Right lobe of liver (tissue), 6 donors: ENCODE data around the gene KCNMA1. TPM values are rescaled to one million over a fixed set of nuclear protein-coding genes. Genes with fewer than 3 reads are reported as not detected.

ENCODE experiments used
- ATAC-seq, 4 donors: fragments of 200-7000 bp; cut with Tn5 transposase; one replicate each; pipeline ENCODE4 v1.9.1; 2020; ENCODE audit warnings: mild to moderate bottlenecking in 4 of 4, moderate library complexity in 4 of 4
- DNase-seq, 3 donors: peaks; one replicate each; pipeline ENCODE4 v3.0.0-alpha.2; 2020
- H3K27ac ChIP-seq, 3 donors: fragments of 200-600 bp; one replicate each; pipeline ENCODE4 v1.8.0; 2022
- H3K27me3 ChIP-seq, 2 donors: fragments of 200-600 bp; one replicate each; pipeline ENCODE4 v1.8.0; 2022
- H3K36me3 ChIP-seq, 4 donors: fragments of 200-600 bp; sonication (generic) in 1 of 4; one replicate each; pipeline versions ENCODE4 v1.5.1 to v1.8.0; 2017 to 2022; ENCODE audit warnings: control low read depth in 1 of 4
- H3K4me1 ChIP-seq, 4 donors: fragments of 200-600 bp; sonication (generic) in 1 of 4; one replicate each; pipeline versions ENCODE4 v1.5.1 to v1.8.0; 2017 to 2022; ENCODE audit warnings: control low read depth in 1 of 4
- H3K4me3 ChIP-seq, 3 donors: fragments of 200-600 bp; one replicate each; pipeline ENCODE4 v1.8.0; 2022
- H3K9me3 ChIP-seq, 4 donors: fragments of 200-600 bp; sonication (generic) in 1 of 4; one replicate each; pipeline versions ENCODE4 v1.5.1 to v1.8.0; 2017 to 2022; ENCODE audit warnings: control low read depth in 1 of 4
- POLR2A ChIP-seq: fragments of 450-650 bp; IDR thresholded peaks from one replicate; pipeline ENCODE4 v1.6.1; 2017; ENCODE audit warnings: antibody characterized with exemption, mild to moderate bottlenecking
- WGBS: methylation state at CpG from one replicate; pipeline ENCODE4 v1.1.6; 2018; ENCODE audit warnings: low coverage, low lambda C conversion rate; ENCODE audit not compliant: insufficient coverage; ENCODE audit errors: missing lambda C conversion rate; 5-methylcytosine and 5-hydroxymethylcytosine counted together
- intact Hi-C, 2 donors: fragments of 100-400 bp; cut with DNase I; formaldehyde crosslinking; loops; one replicate each; pipeline versions ENCODE4 v1.11.2 to v1.14.1; 2022
- total RNA-seq, 6 experiments: library from RNA; depleted of rRNA in 2 of 6; stranded (reverse); fragments of >200 nt in 2 of 6; fragmentation: NEBNext Ultra II Directional in 3 of 6; extraction: Animal tissue kit (Norgen Biotek cat#: 25700) in 3 of 6; gene quantifications; one replicate each; pipeline versions ENCODE4 v1.1.0 to v1.2.4, GENCODE V29; 2016 to 2023
- TF ChIP-seq, protein P1 (sequence below), 4 donors: fragments of 200-600 bp in 3 of 4; fragments of 450-650 bp in 1 of 4; IDR thresholded peaks; one replicate each; pipeline versions ENCODE4 v1.5.1 to v1.8.0; 2016 to 2022; ENCODE audit warnings: antibody characterized with exemption in 4 of 4, mild to moderate bottlenecking in 2 of 4
- donor health status: DM: no; HTN: yes; CAD: no.
- donor health status: DM: no; HTN: no; CAD: no.
- donor health status: DM: no; HTN: no; CAD: no.
- donor health status: DM: no; HTN: yes; CAD: no.
- donor health status: DM: no; HTN: yes; CAD: no.

The KCNMA1 gene
- total RNA-seq, 6 experiments from 2014 or later, result 5.7 to 48.0 (median 15.1) TPM

DNA sequence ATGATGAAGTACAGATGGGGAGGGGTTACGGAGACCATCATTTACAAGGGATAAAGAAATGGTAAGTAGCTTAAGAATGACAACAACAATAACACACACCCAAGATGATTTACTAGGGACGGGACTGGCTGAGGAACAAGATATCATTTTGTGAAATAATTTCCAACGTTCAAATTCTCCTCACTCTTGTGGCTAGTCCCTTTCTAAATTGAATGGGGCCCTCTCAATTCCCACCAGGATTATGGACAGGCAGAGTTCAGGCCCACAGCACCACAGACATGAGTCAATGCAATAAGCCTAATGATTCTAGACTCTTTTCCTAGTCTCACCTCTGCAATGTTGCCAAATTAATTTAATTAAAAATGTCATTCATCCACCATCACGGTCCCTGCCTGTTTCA lies 448.1 kb downstream of the KCNMA1 start:
- H3K36me3 ChIP-seq, result no peaks in the 10 kb centered on the region
- H3K4me3 ChIP-seq, result no peak overlapping the region
- no peaks in the 10 kb centered on the region for H3K27me3 ChIP-seq
- ATAC-seq (no peak), DNase-seq (no peak)
- TF ChIP-seq, protein P1, sequence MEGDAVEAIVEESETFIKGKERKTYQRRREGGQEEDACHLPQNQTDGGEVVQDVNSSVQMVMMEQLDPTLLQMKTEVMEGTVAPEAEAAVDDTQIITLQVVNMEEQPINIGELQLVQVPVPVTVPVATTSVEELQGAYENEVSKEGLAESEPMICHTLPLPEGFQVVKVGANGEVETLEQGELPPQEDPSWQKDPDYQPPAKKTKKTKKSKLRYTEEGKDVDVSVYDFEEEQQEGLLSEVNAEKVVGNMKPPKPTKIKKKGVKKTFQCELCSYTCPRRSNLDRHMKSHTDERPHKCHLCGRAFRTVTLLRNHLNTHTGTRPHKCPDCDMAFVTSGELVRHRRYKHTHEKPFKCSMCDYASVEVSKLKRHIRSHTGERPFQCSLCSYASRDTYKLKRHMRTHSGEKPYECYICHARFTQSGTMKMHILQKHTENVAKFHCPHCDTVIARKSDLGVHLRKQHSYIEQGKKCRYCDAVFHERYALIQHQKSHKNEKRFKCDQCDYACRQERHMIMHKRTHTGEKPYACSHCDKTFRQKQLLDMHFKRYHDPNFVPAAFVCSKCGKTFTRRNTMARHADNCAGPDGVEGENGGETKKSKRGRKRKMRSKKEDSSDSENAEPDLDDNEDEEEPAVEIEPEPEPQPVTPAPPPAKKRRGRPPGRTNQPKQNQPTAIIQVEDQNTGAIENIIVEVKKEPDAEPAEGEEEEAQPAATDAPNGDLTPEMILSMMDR (IDR thresholded peaks at IDR 0.05), result no peak
- TF ChIP-seq POLR2A, result no peak
- H3K9me3 ChIP-seq, result no peaks in the 10 kb centered on the region
- intact Hi-C loops, result no loop called here
- WGBS, result 81% methylated on average over 3 of the region's 4 CpGs
- no peak overlapping the region for H3K27ac ChIP-seq
- peaks cover 0 to 19% (median 3%) of the 10 kb centered on the region in 4 donors for H3K4me1 ChIP-seq

DNA sequence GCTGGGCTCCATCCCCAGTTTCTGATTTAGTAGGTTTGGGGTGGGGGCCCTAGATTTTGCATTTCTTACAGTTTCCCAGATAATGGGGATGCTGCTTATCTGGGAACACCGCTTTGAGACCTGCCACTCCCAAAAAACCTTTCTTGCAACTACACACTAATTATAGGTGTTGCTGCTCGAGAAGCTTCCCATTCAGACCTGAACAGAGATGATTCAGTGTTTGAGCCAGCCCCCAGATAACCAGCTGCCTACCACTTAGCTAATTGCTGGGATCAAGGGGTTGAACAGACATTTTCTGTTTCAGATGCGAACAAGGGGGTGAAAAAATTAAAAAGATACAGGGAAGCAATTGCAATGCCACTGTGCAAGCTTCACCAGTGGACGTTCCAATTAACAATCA lies 448.5 kb downstream of the KCNMA1 start:
- ATAC-seq (no peak), DNase-seq (no peak)
- Histone ChIP-seq H3K27ac (no peak overlapping the region), H3K27me3 (no peaks in the 10 kb centered on the region), H3K9me3 (no peaks in the 10 kb centered on the region), H3K4me3 (no peak overlapping the region), H3K4me1 (peaks cover 0 to 19% (median 3%) of the 10 kb centered on the region in 4 donors), H3K36me3 (no peaks in the 10 kb centered on the region)
- intact Hi-C loops, result no loop called here
- 94% methylated on average over 4 of the region's 4 CpGs for WGBS
- no peak for TF ChIP-seq POLR2A
- TF ChIP-seq, protein P1 (IDR thresholded peaks at IDR 0.05), result no peak

DNA sequence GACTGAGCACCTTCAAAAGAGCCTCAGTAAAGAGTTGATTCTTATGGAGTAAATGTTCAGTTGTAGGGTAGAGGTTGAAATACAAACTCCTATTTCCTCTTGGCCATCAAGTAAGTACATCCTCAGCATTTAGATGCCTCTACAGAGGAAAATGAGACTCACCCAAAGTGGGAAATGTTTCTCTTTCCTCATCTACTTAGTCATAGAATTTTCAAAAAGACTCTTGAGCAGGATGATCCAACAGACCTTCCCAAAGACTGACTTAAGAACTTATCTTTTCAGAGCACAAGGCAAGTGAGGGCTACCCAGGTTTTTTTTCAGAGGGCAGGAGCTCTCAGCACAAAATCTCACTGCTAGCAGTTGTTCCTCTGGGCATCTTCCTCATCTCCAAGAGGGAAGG lies 449.1 kb downstream of the KCNMA1 start:
- no peak overlapping the region for H3K27ac ChIP-seq
- DNase-seq, result no peak
- H3K9me3 ChIP-seq, result no peaks in the 10 kb centered on the region
- H3K4me3 ChIP-seq, result no peak overlapping the region
- no peaks in the 10 kb centered on the region for H3K36me3 ChIP-seq
- intact Hi-C loops, result no loop called here
- ATAC-seq, result no peak
- H3K4me1 ChIP-seq, result peaks cover 0 to 19% (median 3%) of the 10 kb centered on the region in 4 donors
- H3K27me3 ChIP-seq, result no peaks in the 10 kb centered on the region
- TF ChIP-seq POLR2A, result no peak
- TF ChIP-seq, protein P1 (IDR thresholded peaks at IDR 0.05), result no peak

DNA sequence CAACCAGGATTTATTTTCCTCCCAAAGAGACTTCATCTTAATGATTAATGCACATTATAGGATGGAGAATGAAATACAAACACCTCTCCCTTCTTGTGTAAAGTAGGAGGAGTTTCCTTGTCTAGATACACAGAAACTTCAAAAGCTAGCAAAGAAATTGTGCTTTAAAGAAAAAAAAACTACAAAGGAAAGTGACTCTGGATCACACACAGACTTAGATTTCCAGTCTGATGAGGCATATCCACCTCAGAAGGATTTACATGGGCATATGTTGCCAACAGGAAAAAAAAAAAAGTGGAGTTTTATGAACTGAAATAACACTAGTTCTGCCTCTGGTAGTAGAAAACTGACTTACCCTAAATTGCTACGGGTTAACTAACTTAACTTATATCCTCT lies 449.6 kb downstream of the KCNMA1 start:
- TF ChIP-seq, protein P1 (IDR thresholded peaks at IDR 0.05), result no peak
- TF ChIP-seq POLR2A, result no peak
- intact Hi-C loops, result no loop called here
- DNase-seq (no peak), ATAC-seq (no peak)
- Histone ChIP-seq H3K36me3 (no peaks in the 10 kb centered on the region), H3K4me3 (no peak overlapping the region), H3K4me1 (peaks cover 0 to 19% (median 4%) of the 10 kb centered on the region in 4 donors), H3K27me3 (no peaks in the 10 kb centered on the region), H3K9me3 (no peaks in the 10 kb centered on the region), H3K27ac (no peak overlapping the region)
- WGBS, result 75% methylated on average over 1 of the region's 1 CpG

DNA sequence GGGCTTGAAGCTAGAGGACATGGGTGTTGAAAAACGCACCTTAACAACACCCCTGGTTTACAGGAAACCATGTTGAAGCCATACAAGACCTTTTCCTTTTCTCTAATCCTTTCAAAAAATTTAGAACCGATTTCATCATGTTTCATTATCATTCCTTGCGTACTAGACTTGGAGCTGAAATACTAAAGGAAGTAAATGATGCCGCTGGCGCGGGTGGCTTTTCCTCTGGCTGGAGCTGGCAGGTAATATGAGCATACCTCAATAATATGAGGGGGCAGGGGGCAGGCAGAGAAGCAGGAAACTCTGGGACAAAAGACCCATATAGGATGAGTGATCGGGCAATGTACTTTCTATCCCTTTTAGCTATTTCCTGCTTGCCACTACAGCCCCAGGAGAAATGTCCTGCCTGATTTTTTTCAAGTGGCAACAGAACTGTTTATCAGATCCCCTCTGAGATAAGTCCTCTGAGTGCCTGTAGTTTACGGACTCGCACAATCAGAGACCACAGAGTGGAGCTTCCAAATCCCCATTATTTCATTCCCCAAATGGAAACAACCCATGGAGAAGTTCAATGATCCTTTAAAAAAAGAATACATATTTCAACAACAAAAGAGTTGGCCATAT lies 450.1 kb downstream of the KCNMA1 start:
- Histone ChIP-seq H3K36me3 (no peaks in the 10 kb centered on the region), H3K27me3 (no peaks in the 10 kb centered on the region), H3K27ac (no peak overlapping the region), H3K9me3 (no peaks in the 10 kb centered on the region), H3K4me1 (peaks cover 0 to 19% (median 6%) of the 10 kb centered on the region in 4 donors), H3K4me3 (no peak overlapping the region)
- no peak for ATAC-seq
- 85% methylated on average over 9 of the region's 9 CpGs for WGBS
- intact Hi-C loops, result no loop called here
- DNase-seq, result no peak
- TF ChIP-seq, protein P1 (IDR thresholded peaks at IDR 0.05), result no peak
- no peak for TF ChIP-seq POLR2A
